ENCODE measurements around the gene SUV39H2.
A peak's percentile ranks its signal among the peaks of the same experiment; 100 is the strongest.
"Not testable (repeated sequence)": the region's sequence is repeated elsewhere in the genome, so short reads cannot be mapped to it uniquely, and the experiment has no call there.

The SUV39H2 gene

GRCh38 chr10:14904864-14905263 lies 26.2 kb downstream of the SUV39H2 start:
- H3K27ac ChIP-seq: no peak overlapping the region
- TF ChIP-seq ZFX (IDR thresholded peaks at IDR 0.05; ENCODE audit: borderline replicate concordance) (no peak), CTCF (IDR thresholded peaks at IDR 0.05) (no peak)

- H3K27ac ChIP-seq: no peak overlapping the region
Observed at GRCh38 chr10:14905890-14906289, 27.2 kb downstream of the SUV39H2 start.

GRCh38 chr10:14906765-14907164 lies 28.1 kb downstream of the SUV39H2 start:
- no peak overlapping the region for H3K27ac ChIP-seq
- TF ChIP-seq CTCF (IDR thresholded peaks at IDR 0.05) (no peak), ZFX (IDR thresholded peaks at IDR 0.05; ENCODE audit: borderline replicate concordance) (no peak)

More at GRCh38 chr10:14905890-14906289, 27.2 kb downstream of the SUV39H2 start:
- TF ChIP-seq CTCF (IDR thresholded peaks at IDR 0.05) (no peak), ZFX (IDR thresholded peaks at IDR 0.05; ENCODE audit: borderline replicate concordance) (no peak)

- H3K27ac ChIP-seq: not testable (repeated sequence)
Observed at GRCh38 chr10:14907591-14907990, 28.9 kb downstream of the SUV39H2 start.

- H3K27ac ChIP-seq: peak overlapping the region; percentile 39
- no peak for TF ChIP-seq CTCF (IDR thresholded peaks at IDR 0.05)
- no peak for TF ChIP-seq ZFX (IDR thresholded peaks at IDR 0.05; ENCODE audit: borderline replicate concordance)
Observed at GRCh38 chr10:14909101-14909500, 30.4 kb downstream of the SUV39H2 start.

- no peak overlapping the region for H3K27ac ChIP-seq
- TF ChIP-seq CTCF (IDR thresholded peaks at IDR 0.05) (no peak), ZFX (IDR thresholded peaks at IDR 0.05; ENCODE audit: borderline replicate concordance) (no peak)
Observed at GRCh38 chr10:14910953-14911352, 32.3 kb downstream of the SUV39H2 start.

GRCh38 chr10:14911801-14912200 lies 33.1 kb downstream of the SUV39H2 start:
- H3K27ac ChIP-seq: no peak overlapping the region
- TF ChIP-seq ZFX (IDR thresholded peaks at IDR 0.05; ENCODE audit: borderline replicate concordance): no peak
- no peak for TF ChIP-seq CTCF (IDR thresholded peaks at IDR 0.05)

- no peak overlapping the region for H3K27ac ChIP-seq
- TF ChIP-seq CTCF (IDR thresholded peaks at IDR 0.05): no peak
- no peak for TF ChIP-seq ZFX (IDR thresholded peaks at IDR 0.05; ENCODE audit: borderline replicate concordance)
Observed at GRCh38 chr10:14916600-14916999, 37.9 kb downstream of the SUV39H2 start.

All from 22Rv1 (cell line).